HepG2 (cell line): ENCODE results near the gene CGB5. TPM values are rescaled to one million over a fixed set of nuclear protein-coding genes. Genes with fewer than 3 reads are reported as not detected.

Experiments used
- BRCA1 ChIP-seq: sonication (generic); formaldehyde crosslinking; IDR thresholded peaks from 2 replicates; pipeline ENCODE4 v1.4.0; 2020; ENCODE audit warnings: missing genetic modification reagents
- CBX1 ChIP-seq: IDR thresholded peaks from one replicate; pipeline ENCODE4 v1.6.1; 2016; ENCODE audit warnings: antibody characterized with exemption, low read depth
- DPF2 ChIP-seq: sonication (generic); formaldehyde crosslinking; IDR thresholded peaks from 2 replicates; pipeline ENCODE4 v1.4.0; 2020; ENCODE audit warnings: mild to moderate bottlenecking, low read depth, missing genetic modification reagents, borderline replicate concordance
- KDM2A ChIP-seq: sonication (generic); formaldehyde crosslinking; IDR thresholded peaks from 2 replicates; pipeline ENCODE4 v1.4.0; 2020; ENCODE audit warnings: low read depth, missing genetic modification reagents, borderline replicate concordance
- KDM6A ChIP-seq: IDR thresholded peaks from 2 replicates; pipeline ENCODE4 v1.6.1; 2016; ENCODE audit warnings: low read depth
- MED13 ChIP-seq: sonication (generic); formaldehyde crosslinking; IDR thresholded peaks from 2 replicates; pipeline ENCODE4 v1.5.0; 2020; ENCODE audit warnings: missing genetic modification reagents
- MTF2 ChIP-seq: sonication (generic); formaldehyde crosslinking; IDR thresholded peaks from 2 replicates; pipeline ENCODE4 v1.5.0; 2020; ENCODE audit warnings: missing genetic modification reagents, borderline replicate concordance
- MXI1 ChIP-seq: IDR thresholded peaks from 3 replicates; pipeline ENCODE4 v1.6.1; 2012; ENCODE audit warnings: low read depth, low read length, inconsistent platforms, borderline replicate concordance
- NR2C2 ChIP-seq: sonication (generic); formaldehyde crosslinking; IDR thresholded peaks from 2 replicates; pipeline ENCODE4 v1.4.0; 2020; ENCODE audit warnings: missing genetic modification reagents, mild to moderate bottlenecking, moderate library complexity, borderline replicate concordance
- ONECUT2 ChIP-seq: sonication (generic); formaldehyde crosslinking; IDR thresholded peaks from 2 replicates; pipeline ENCODE4 v1.4.0; 2020; ENCODE audit warnings: missing genetic modification reagents
- PHB2 ChIP-seq: fragments of 450-650 bp; IDR thresholded peaks from 2 replicates; pipeline ENCODE4 v1.6.1; 2018; ENCODE audit not compliant: partially characterized antibody
- POLR2A ChIP-seq, 2 experiments: IDR thresholded peaks; 2 replicates each; pipeline ENCODE4 v1.6.1; 2011; ENCODE audit warnings: low read depth in 2 of 2, low read length in 2 of 2, mild to moderate bottlenecking in 1 of 2, moderate library complexity in 1 of 2; ENCODE audit not compliant: insufficient read depth in 1 of 2
- SETDB1 ChIP-seq: sonication (generic); formaldehyde crosslinking; IDR thresholded peaks from 2 replicates; pipeline ENCODE4 v1.5.1; 2020; ENCODE audit warnings: missing genetic modification reagents, mild to moderate bottlenecking, borderline replicate concordance
- ZBTB4 ChIP-seq: sonication (generic); formaldehyde crosslinking; IDR thresholded peaks from 2 replicates; pipeline ENCODE4 v1.4.0; 2020; ENCODE audit warnings: missing genetic modification reagents, mild to moderate bottlenecking, borderline replicate concordance
- ZBTB40 ChIP-seq, 2 experiments: fragments of 450-650 bp in 1 of 2; sonication (generic) in 1 of 2; formaldehyde crosslinking in 1 of 2; IDR thresholded peaks; 2 replicates each; pipeline versions ENCODE4 v1.6.1 to v1.8.0; 2016 to 2022; ENCODE audit warnings: antibody characterized with exemption in 1 of 2, mild to moderate bottlenecking in 1 of 2, missing genetic modification reagents in 1 of 2
- ZNF530 ChIP-seq: sonication (generic); formaldehyde crosslinking; IDR thresholded peaks from 2 replicates; pipeline ENCODE4 v1.5.0; 2020; ENCODE audit warnings: low read depth, mild to moderate bottlenecking, missing genetic modification reagents
- polyA plus RNA-seq, 8 experiments: library from polyadenylated mRNA; depleted of rRNA in 3 of 8; stranded (reverse) in 7 of 8; unstranded in 1 of 8; fragments of >200 nt; fragmentation: Illumina TruSeq in 4 of 8; extraction: Trizol in 4 of 8; gene quantifications; 2 replicates each; pipeline versions ENCODE4 v1.2.1 to v1.2.3, GENCODE V29; 2011 to 2016; ENCODE audit warnings: low read depth in 4 of 8, missing spikeins in 1 of 8, mixed read lengths in 1 of 8; ENCODE audit not compliant: insufficient read depth in 1 of 8
- total RNA-seq, 5 experiments: library from RNA; depleted of rRNA; stranded (reverse); fragments of >200 nt; fragmentation: Illumina TruSeq; extraction: Trizol; gene quantifications; 2 replicates each; pipeline ENCODE4 v1.2.3, GENCODE V29; 2016; ENCODE audit warnings: low read depth in 1 of 5

Gene CGB5
- total and polyA plus RNA-seq, 2 of the 13 experiments (the other 11 are each of a cell fraction or from before 2014, with no cell fraction given) = not detected

GRCh38 chr19:49017666-49018351 is 25.8 kb upstream of the CGB5 start (continued):
- TF ChIP-seq BRCA1 (CRISPR knock-in tag) (no peak), ONECUT2 (no peak), POLR2A (IDR thresholded peaks at IDR 0.05; ENCODE audit: insufficient read depth in 1 of 2, low read depth in 2 of 2, low read length in 2 of 2) (no peak), ZBTB40 (IDR thresholded peaks at IDR 0.05) (no peak), ZBTB40 (CRISPR knock-in tag; IDR thresholded peaks at IDR 0.05) (no peak), KDM6A (CRISPR knock-in tag) (no peak), NR2C2 (CRISPR knock-in tag) (no peak), CBX1 (no peak), MED13 (CRISPR knock-in tag) (no peak), SETDB1 (no peak), ZBTB4 (CRISPR knock-in tag) (no peak), DPF2 (CRISPR knock-in tag) (no peak), PHB2 (no peak), KDM2A (CRISPR knock-in tag) (peak; percentile 91), MXI1 (0 out of 3 replicates have a peak, but pooled peaks have one; percentile 29), ZNF530 (no peak), MTF2 (CRISPR knock-in tag) (no peak)
